Ascending aorta (tissue), 2 donors: Measurements from ENCODE around the gene TFCP2L1. TPM values are rescaled to one million over a fixed set of nuclear protein-coding genes. Genes with fewer than 3 reads are reported as not detected.

ENCODE experiments used
- DNase-seq, 2 donors: peaks; one replicate each; pipeline ENCODE4 v3.0.0-alpha.2; 2019; ENCODE audit warnings: low spot score in 2 of 2
- H3K27ac ChIP-seq, 2 donors: fragments of 200-600 bp; sonication (generic); one replicate each; pipeline ENCODE4 v1.5.1; 2016 to 2017; ENCODE audit warnings: mild to moderate bottlenecking in 1 of 2
- H3K27me3 ChIP-seq: fragments of 200-600 bp; sonication (generic); one replicate; pipeline ENCODE4 v1.5.1; 2017
- H3K36me3 ChIP-seq, 2 donors: fragments of 200-600 bp; sonication (generic); one replicate each; pipeline ENCODE4 v1.5.1; 2016
- H3K4me1 ChIP-seq, 2 donors: fragments of 200-600 bp; sonication (generic); one replicate each; pipeline ENCODE4 v1.5.1; 2016 to 2017; ENCODE audit warnings: mild to moderate bottlenecking in 1 of 2
- H3K4me3 ChIP-seq, 2 donors: fragments of 200-600 bp; sonication (generic); one replicate each; pipeline ENCODE4 v1.5.1; 2016 to 2017; ENCODE audit warnings: mild to moderate bottlenecking in 1 of 2
- H3K9me3 ChIP-seq, 2 donors: fragments of 200-600 bp; sonication (generic); one replicate each; pipeline ENCODE4 v1.5.1; 2016
- CTCF ChIP-seq, 3 experiments: fragments of 200-600 bp in 2 of 3; fragments of 450-650 bp in 1 of 3; sonication (generic) in 2 of 3; IDR thresholded peaks; one replicate each; pipeline ENCODE4 v1.5.1; 2016 to 2019; ENCODE audit warnings: antibody characterized with exemption in 3 of 3, mild to moderate bottlenecking in 1 of 3, moderate library complexity in 1 of 3
- intact Hi-C: fragments of 100-400 bp; cut with DNase I; formaldehyde crosslinking; loops from one replicate; pipeline ENCODE4 v1.15.1; 2023
- total RNA-seq: library from RNA; depleted of rRNA; stranded (reverse); fragments of >200 nt; gene quantifications from one replicate; pipeline ENCODE4 v1.1.0, GENCODE V29; 2016

TFCP2L1 gene
- total RNA-seq, 1 donor from 2014 or later: 5.5 TPM

GRCh38 chr2:121235542-121235941 lies 49.5 kb downstream of the TFCP2L1 start:
- intact Hi-C loops: no loop called here
- DNase-seq: no peak
- no peaks in the 10 kb centered on the region for H3K9me3 ChIP-seq
- H3K36me3 ChIP-seq: no peaks in the 10 kb centered on the region
- TF ChIP-seq CTCF (IDR thresholded peaks at IDR 0.05): no peak
- no peak overlapping the region for H3K4me3 ChIP-seq
- no peaks in the 10 kb centered on the region for H3K4me1 ChIP-seq
- H3K27me3 ChIP-seq: no peaks in the 10 kb centered on the region
- H3K27ac ChIP-seq: no peak overlapping the region

- no peaks in the 10 kb centered on the region for H3K9me3 ChIP-seq
- no peak for DNase-seq
- no peak overlapping the region for H3K27ac ChIP-seq
- no peak overlapping the region for H3K4me3 ChIP-seq
- intact Hi-C loops: no loop called here
- H3K36me3 ChIP-seq: no peaks in the 10 kb centered on the region
- TF ChIP-seq CTCF (IDR thresholded peaks at IDR 0.05): no peak
- no peaks in the 10 kb centered on the region for H3K27me3 ChIP-seq
- no peaks in the 10 kb centered on the region for H3K4me1 ChIP-seq
Observed at GRCh38 chr2:121234791-121235190, 50.2 kb downstream of the TFCP2L1 start.

- DNase-seq: no peak
- Histone ChIP-seq H3K36me3 (no peaks in the 10 kb centered on the region), H3K4me3 (no peak overlapping the region), H3K27me3 (no peaks in the 10 kb centered on the region), H3K4me1 (no peaks in the 10 kb centered on the region), H3K9me3 (no peaks in the 10 kb centered on the region), H3K27ac (no peak overlapping the region)
- intact Hi-C loops: no loop called here
- TF ChIP-seq CTCF (IDR thresholded peaks at IDR 0.05): no peak
Observed at GRCh38 chr2:121234144-121234543, 50.9 kb downstream of the TFCP2L1 start.

GRCh38 chr2:121233486-121234110 lies 51.4 kb downstream of the TFCP2L1 start:
- Histone ChIP-seq H3K4me3 (no peak overlapping the region), H3K4me1 (no peaks in the 10 kb centered on the region), H3K27ac (no peak overlapping the region), H3K27me3 (no peaks in the 10 kb centered on the region), H3K9me3 (no peaks in the 10 kb centered on the region), H3K36me3 (no peaks in the 10 kb centered on the region)
- no peak for DNase-seq
- no peak for TF ChIP-seq CTCF (IDR thresholded peaks at IDR 0.05)
- intact Hi-C loops: no loop called here

- no peaks in the 10 kb centered on the region for H3K27me3 ChIP-seq
- intact Hi-C loops: no loop called here
- H3K36me3 ChIP-seq: no peaks in the 10 kb centered on the region
- no peak for TF ChIP-seq CTCF (IDR thresholded peaks at IDR 0.05)
- DNase-seq: no peak
- no peaks in the 10 kb centered on the region for H3K4me1 ChIP-seq
- H3K4me3 ChIP-seq: no peak overlapping the region
- no peaks in the 10 kb centered on the region for H3K9me3 ChIP-seq
- no peak overlapping the region for H3K27ac ChIP-seq
Observed at GRCh38 chr2:121232626-121233265, 52.3 kb downstream of the TFCP2L1 start.
